Neutrophil (primary cell): ENCODE measurements around the gene CD52.

Experiments
- H3K27ac ChIP-seq: fragments of 200-600 bp; sonication (generic); 2 replicates; pipeline ENCODE4 v1.5.1; 2016; ENCODE audit warnings: mild to moderate bottlenecking, moderate library complexity
- H3K27me3 ChIP-seq: fragments of 200-600 bp; sonication (generic); 2 replicates; pipeline ENCODE4 v1.6.0; 2016; ENCODE audit warnings: mild to moderate bottlenecking
- H3K36me3 ChIP-seq: fragments of 200-600 bp; sonication (generic); 2 replicates; pipeline ENCODE4 v1.5.1; 2017
- H3K4me1 ChIP-seq, 2 experiments: fragments of 200-600 bp in 1 of 2; sonication (generic) in 1 of 2; 1 replicate in 1 of 2; 2 replicates in 1 of 2; pipeline versions ENCODE4 v1.5.1 to v1.6.1; 2013 to 2016; ENCODE audit warnings: low read depth in 1 of 2, low read length in 1 of 2, mild to moderate bottlenecking in 1 of 2, moderate library complexity in 1 of 2; ENCODE audit not compliant: control insufficient read depth in 1 of 2, insufficient read depth in 1 of 2
- H3K4me3 ChIP-seq, 2 experiments: fragments of 200-600 bp in 1 of 2; sonication (generic) in 1 of 2; 1 replicate in 1 of 2; 2 replicates in 1 of 2; pipeline ENCODE4 v1.5.1; 2013 to 2016; ENCODE audit warnings: low read depth in 1 of 2, low read length in 1 of 2, mild to moderate bottlenecking in 1 of 2, moderate library complexity in 1 of 2
- H3K9me3 ChIP-seq: fragments of 200-600 bp; sonication (generic); 2 replicates; pipeline ENCODE4 v1.5.1; 2016
- TF ChIP-seq, protein P1 (sequence below): fragments of 200-600 bp; sonication (generic); IDR thresholded peaks from 2 replicates; pipeline ENCODE4 v1.5.1; 2016; ENCODE audit warnings: antibody characterized with exemption

CD52 gene

DNA sequence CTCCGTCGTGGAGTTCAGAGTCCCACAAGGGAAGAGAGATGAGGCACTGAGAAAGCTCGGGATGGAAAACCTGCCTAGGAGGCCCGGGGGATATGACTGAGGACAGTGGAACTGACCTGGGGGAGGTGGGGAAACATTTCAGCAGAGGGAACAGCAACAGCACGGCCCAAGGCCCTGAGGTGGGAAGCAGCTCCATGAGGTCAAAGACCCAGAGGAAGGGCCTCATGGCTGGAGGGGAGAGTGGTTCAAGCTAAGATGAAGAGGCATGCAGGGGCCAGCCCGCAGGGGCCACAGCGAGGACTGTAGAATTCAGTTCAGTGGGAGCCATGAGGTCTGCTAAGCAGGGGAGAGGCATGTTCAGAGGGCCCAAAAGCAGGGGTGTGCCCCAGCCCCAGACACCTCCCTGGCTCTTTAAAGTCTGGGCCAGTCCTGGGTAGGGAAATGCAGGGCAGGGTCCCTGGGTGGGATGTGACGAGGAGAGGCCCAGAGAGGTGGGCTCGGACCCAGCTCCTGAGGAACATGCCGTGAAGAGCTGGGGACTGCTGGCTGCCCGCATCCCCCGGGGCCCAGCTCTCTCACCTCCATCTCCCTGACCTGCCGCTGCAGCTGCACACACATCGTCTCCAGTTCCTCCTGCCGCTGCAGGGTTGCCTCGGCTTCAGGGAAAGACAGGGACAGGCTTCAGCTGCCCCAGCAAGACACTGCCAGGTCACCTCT lies 21.3 kb upstream of the CD52 start:
- Histone ChIP-seq H3K36me3 (peaks cover 9% of the 10 kb centered on the region), H3K27ac (no peak overlapping the region), H3K4me1 (peaks cover 27 to 34% of the 10 kb centered on the region in 2 experiments), H3K27me3 (no peaks in the 10 kb centered on the region), H3K9me3 (no peaks in the 10 kb centered on the region), H3K4me3 (no peak overlapping the region)
- TF ChIP-seq, protein P1, sequence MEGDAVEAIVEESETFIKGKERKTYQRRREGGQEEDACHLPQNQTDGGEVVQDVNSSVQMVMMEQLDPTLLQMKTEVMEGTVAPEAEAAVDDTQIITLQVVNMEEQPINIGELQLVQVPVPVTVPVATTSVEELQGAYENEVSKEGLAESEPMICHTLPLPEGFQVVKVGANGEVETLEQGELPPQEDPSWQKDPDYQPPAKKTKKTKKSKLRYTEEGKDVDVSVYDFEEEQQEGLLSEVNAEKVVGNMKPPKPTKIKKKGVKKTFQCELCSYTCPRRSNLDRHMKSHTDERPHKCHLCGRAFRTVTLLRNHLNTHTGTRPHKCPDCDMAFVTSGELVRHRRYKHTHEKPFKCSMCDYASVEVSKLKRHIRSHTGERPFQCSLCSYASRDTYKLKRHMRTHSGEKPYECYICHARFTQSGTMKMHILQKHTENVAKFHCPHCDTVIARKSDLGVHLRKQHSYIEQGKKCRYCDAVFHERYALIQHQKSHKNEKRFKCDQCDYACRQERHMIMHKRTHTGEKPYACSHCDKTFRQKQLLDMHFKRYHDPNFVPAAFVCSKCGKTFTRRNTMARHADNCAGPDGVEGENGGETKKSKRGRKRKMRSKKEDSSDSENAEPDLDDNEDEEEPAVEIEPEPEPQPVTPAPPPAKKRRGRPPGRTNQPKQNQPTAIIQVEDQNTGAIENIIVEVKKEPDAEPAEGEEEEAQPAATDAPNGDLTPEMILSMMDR, result no peak

DNA sequence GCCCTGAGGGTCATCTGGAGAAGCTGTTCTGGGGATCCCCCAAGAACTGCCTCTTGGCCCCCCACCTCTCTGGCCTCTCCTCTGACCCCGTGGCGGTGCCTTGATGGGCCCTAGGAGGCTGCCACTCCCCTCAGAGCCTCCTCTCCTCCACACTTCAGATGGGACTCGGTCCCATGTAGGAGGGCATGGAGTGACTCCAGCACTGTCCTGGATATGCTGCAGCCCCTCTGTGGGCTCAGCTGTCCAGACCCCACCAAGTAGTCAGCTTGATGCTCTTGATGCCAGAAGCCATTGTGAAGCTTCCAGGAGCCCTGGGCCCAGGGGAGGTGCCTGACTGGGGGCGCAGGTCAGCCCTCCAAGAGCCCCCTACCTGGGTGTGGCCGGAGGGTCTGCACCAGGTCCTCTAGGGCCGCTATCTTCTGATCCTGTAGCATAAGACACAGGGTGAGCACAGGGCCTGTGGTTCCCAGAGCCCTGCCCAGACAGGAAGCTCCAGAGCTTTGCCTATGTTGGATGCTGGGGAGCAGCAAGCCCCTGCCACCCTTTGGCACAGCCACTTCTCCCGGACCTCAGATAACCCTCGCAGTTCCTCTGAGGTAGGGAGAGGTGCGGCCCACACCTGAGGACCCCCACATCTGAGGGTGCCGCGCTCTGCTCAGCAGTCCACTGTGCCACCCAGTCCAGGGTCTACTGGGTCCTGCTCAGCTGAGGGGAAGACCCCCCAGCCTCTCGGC lies 20.5 kb upstream of the CD52 start:
- TF ChIP-seq, protein P1, result no peak
- Histone ChIP-seq H3K27me3 (no peaks in the 10 kb centered on the region), H3K4me3 (no peak overlapping the region), H3K27ac (no peak overlapping the region), H3K9me3 (no peaks in the 10 kb centered on the region), H3K4me1 (peaks cover 20 to 26% of the 10 kb centered on the region in 2 experiments), H3K36me3 (peaks cover 9% of the 10 kb centered on the region)

DNA sequence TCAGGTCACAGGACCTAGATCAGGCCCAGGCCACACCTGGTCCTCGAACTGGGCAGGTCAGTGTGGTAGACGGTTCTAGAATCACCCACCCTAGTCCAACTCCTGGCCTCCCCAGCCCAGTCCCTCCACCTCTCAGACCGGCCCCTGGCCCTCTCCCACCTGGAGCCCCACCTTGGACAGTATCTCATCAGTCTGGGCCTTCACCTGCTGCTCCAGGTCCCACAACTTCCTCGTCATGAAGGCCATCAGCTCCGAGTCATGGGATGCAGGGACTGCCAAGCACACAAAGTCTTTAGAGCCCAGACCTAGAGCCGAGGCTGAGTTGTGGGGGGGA lies 20.0 kb upstream of the CD52 start:
- Histone ChIP-seq H3K4me1 (peaks cover 15 to 21% of the 10 kb centered on the region in 2 experiments), H3K36me3 (peaks cover 9% of the 10 kb centered on the region), H3K4me3 (no peak overlapping the region), H3K27me3 (no peaks in the 10 kb centered on the region), H3K9me3 (no peaks in the 10 kb centered on the region), H3K27ac (peak overlapping the region; percentile 1)
- TF ChIP-seq, protein P1, result no peak

DNA sequence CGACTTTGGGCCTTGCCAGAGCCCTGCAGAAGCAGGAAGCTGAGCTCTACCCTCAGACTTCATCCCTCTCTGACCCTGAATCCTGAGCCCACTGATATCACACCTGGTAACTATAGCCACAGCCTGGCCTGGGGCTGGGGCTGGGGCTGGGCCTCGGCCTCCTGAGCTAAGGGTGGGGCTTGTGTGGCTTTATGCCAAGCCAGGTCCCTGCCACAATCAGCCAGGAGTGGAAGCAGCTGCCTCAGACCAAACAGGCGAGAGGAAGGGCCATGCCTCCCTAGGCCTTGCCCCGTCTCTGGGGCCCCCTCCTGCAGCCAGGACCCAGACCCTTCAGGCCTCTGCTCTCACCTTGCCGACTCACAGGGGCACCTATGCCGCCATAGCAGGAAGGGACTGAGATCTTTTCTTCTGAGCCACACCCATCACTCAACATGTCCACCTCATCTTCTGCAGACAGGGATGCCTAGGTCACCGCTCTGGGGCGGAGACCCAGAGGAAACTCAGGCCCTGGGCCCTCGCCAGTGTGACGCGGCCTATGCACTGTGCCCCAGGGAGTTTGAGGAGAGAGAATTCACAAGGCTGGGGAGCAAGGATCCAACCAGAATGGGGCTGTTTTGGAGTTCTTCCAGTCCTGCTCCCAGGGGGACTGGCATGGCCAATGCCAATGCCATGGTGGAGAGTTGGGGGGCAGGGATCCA lies 17.0 kb upstream of the CD52 start:
- Histone ChIP-seq H3K4me3 (no peak overlapping the region), H3K27me3 (no peaks in the 10 kb centered on the region), H3K27ac (no peak overlapping the region), H3K9me3 (no peaks in the 10 kb centered on the region), H3K36me3 (peaks cover 6% of the 10 kb centered on the region), H3K4me1 (peaks cover 28 to 34% of the 10 kb centered on the region in 2 experiments)
- TF ChIP-seq, protein P1, result no peak

DNA sequence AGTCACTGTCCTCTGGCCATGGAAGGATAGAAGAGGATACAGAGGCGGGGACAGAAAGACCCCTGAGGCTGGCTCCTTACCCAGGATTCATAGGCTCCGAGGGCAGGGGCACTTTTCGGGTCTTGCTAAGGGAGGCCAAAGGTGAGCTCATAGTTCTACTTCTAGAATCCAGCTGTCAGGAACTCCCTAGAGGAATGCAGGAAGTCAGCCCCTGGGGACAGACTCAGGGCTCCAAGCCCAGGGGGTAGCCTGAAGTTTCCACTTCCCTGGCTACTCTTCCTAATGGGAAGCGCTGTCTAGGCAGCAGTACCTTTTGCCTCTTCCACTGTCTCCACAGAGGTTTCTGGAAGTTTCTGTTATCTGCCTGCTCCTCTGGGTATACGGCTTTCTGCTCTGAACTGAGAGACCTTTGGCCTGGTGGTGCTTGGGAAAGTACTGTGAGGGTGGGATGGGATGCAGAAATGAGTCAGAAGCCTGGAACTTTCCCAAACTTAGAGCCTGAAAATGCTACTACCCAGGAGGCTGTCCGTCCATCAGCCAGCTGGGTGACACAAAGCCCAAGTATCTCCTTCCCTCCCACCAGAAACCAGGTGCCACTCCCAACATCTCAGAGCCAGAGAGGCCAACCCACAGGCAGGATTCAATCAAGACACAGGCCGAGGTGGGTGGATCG lies 14.9 kb upstream of the CD52 start:
- Histone ChIP-seq H3K27ac (no peak overlapping the region), H3K4me1 (peaks cover 44 to 51% of the 10 kb centered on the region in 2 experiments), H3K27me3 (no peaks in the 10 kb centered on the region), H3K4me3 (no peak overlapping the region), H3K9me3 (no peaks in the 10 kb centered on the region), H3K36me3 (no peaks in the 10 kb centered on the region)
- TF ChIP-seq, protein P1, result no peak
